Measurements from ENCODE around the gene GTPBP4. TPM values are rescaled to one million over a fixed set of nuclear protein-coding genes. Genes with fewer than 3 reads are reported as not detected.
A peak's percentile ranks its signal among the peaks of the same experiment; 100 is the strongest.
"Not testable (repeated sequence)": the region's sequence is repeated elsewhere in the genome, so short reads cannot be mapped to it uniquely, and the experiment has no call there.

Gene GTPBP4
- total RNA-seq, 1 donor from 2014 or later, result 66.3 TPM

GRCh38 chr10:1061930-1062774 is 73.9 kb downstream of the GTPBP4 start:
- Mint-ChIP-seq H3K27me3 (ENCODE audit: low read depth) (no peaks in the 10 kb centered on the region), H3K36me3 (peaks cover 6% of the 10 kb centered on the region), H3K4me1 (peaks cover 21% of the 10 kb centered on the region), H3K4me3 (no peak overlapping the region), H3K9me3 (peaks cover 3% of the 10 kb centered on the region), H3K27ac (peak overlapping the region; percentile 47)
- no peak for TF ChIP-seq CTCF (IDR thresholded peaks at IDR 0.05; ENCODE audit: unreplicated experiment)
- no peak for DNase-seq (ENCODE audit: low spot score in 2 of 2, unreplicated experiment in 2 of 2)

DNA sequence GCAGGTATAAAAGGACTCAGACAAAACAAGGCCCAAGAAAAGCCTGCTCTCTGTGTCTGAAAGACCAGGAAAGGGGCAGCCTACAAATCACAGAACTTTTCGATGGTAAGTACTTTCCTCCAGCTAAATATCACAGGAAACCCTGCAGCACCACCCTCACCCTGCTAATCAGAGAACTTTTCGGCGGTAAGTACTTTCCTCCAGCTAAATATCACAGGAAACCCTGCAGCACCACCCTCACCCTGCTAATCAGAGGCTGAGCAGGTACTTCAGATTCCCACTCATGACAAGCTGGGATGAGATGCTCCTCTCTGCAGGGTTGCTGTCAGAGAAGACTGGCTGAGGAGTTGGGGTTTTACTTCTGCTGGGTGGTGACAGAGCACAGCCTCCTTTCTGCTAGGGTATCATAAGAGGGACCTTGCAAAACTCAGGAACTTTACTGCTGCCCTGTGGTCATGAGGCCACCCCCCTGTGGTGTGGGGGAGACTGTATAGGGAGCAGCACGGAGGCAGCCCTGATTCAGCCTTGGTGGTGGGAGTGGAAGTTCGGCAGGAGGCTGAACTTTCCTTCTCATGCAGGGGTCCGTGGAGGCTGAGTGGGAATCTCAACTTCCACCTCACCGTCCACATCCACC is 75.1 kb downstream of the GTPBP4 start:
- H3K9me3 Mint-ChIP-seq, result peaks cover 3% of the 10 kb centered on the region
- peaks cover 6% of the 10 kb centered on the region for H3K36me3 Mint-ChIP-seq
- no peak for DNase-seq (ENCODE audit: low spot score in 2 of 2, unreplicated experiment in 2 of 2)
- H3K27me3 Mint-ChIP-seq (ENCODE audit: low read depth), result no peaks in the 10 kb centered on the region
- H3K27ac Mint-ChIP-seq, result no peak overlapping the region
- TF ChIP-seq CTCF (IDR thresholded peaks at IDR 0.05; ENCODE audit: unreplicated experiment), result no peak
- H3K4me1 Mint-ChIP-seq, result peaks cover 10% of the 10 kb centered on the region
- no peak overlapping the region for H3K4me3 Mint-ChIP-seq

- Mint-ChIP-seq H3K27me3 (ENCODE audit: low read depth) (no peaks in the 10 kb centered on the region), H3K27ac (no peak overlapping the region), H3K36me3 (peaks cover 6% of the 10 kb centered on the region), H3K4me3 (no peak overlapping the region), H3K4me1 (peaks cover 10% of the 10 kb centered on the region), H3K9me3 (peaks cover 3% of the 10 kb centered on the region)
- no peak for DNase-seq (ENCODE audit: low spot score in 2 of 2, unreplicated experiment in 2 of 2)
- no peak for TF ChIP-seq CTCF (IDR thresholded peaks at IDR 0.05; ENCODE audit: unreplicated experiment)
Measured at GRCh38 chr10:1064964-1065247, 76.7 kb downstream of the GTPBP4 start.

DNA sequence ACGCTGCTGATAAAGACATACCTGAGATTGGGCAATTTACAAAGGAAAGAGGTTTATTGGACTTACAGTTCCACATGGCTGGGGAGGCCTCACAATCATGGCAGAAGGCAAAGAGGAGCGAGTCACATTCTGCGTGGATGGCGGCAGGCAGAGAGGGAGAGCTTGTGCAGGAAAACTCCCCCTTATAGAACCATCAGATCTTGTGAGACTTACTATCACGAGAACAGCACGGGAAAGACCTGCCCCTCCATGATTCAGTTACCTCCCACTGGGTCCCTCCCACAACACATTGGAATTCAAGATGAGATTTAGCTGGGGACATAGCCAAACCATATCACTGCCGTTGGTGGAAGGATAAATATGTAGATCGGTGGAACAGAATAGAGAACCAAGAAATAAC is 78.5 kb downstream of the GTPBP4 start:
- H3K4me1 Mint-ChIP-seq; H3K9me3 Mint-ChIP-seq; H3K27me3 Mint-ChIP-seq (ENCODE audit: low read depth); DNase-seq (ENCODE audit: low spot score in 2 of 2, unreplicated experiment in 2 of 2); H3K4me3 Mint-ChIP-seq; H3K36me3 Mint-ChIP-seq; H3K27ac Mint-ChIP-seq: not testable (repeated sequence)

- no peak for TF ChIP-seq CTCF (IDR thresholded peaks at IDR 0.05; ENCODE audit: unreplicated experiment)
- H3K27ac Mint-ChIP-seq, result no peak overlapping the region
- H3K4me3 Mint-ChIP-seq, result no peak overlapping the region
- no peak for DNase-seq (ENCODE audit: low spot score in 2 of 2, unreplicated experiment in 2 of 2)
- peaks cover 3% of the 10 kb centered on the region for H3K9me3 Mint-ChIP-seq
- H3K4me1 Mint-ChIP-seq, result no peaks in the 10 kb centered on the region
- H3K36me3 Mint-ChIP-seq, result peaks cover 12% of the 10 kb centered on the region
- no peaks in the 10 kb centered on the region for H3K27me3 Mint-ChIP-seq (ENCODE audit: low read depth)
Measured at GRCh38 chr10:1068380-1069361, 80.4 kb downstream of the GTPBP4 start.

Other genes starting within 250 kb of the GTPBP4 start
- gene LARP4B, start 56.7 kb upstream of the GTPBP4 start, total RNA-seq, result 90.2 to 95.9 TPM (median 94.8 TPM) in 3 replicates
- not detected in 3 replicates for gene IDI2, start 37.4 kb downstream of the GTPBP4 start, total RNA-seq
- 41.4 to 47.6 TPM (median 42.9 TPM) in 3 replicates for gene IDI1, start 60.7 kb downstream of the GTPBP4 start, total RNA-seq
- gene WDR37, start 68.0 kb downstream of the GTPBP4 start, total RNA-seq, result 20.3 to 21.1 TPM (median 20.8 TPM) in 3 replicates